ENCODE data around the gene UGT1A9. TPM values are rescaled to one million over a fixed set of nuclear protein-coding genes. Genes with fewer than 3 reads are reported as not detected.

The UGT1A9 gene
- polyA plus RNA-seq, 1 donor (not counting 4 experiments of a cell fraction or from before 2014, with no cell fraction given) = not detected

GRCh38 chr2:233807966-233808935 is 136.6 kb downstream of the UGT1A9 start:
- FAIRE-seq (no peak), DNase-seq (ENCODE audit: low read depth, low spot score) (no peak)
- Histone ChIP-seq H3K4me1 (ENCODE audit: control insufficient read depth, extremely low read depth, insufficient read depth, low read length) (no peaks in the 10 kb centered on the region), H3K4me2 (ENCODE audit: control insufficient read depth, extremely low read depth, insufficient read depth, low read depth, low read length) (no peak overlapping the region), H3K27ac (ENCODE audit: control insufficient read depth, insufficient read depth, low read length) (no peak overlapping the region), H3K27me3 (ENCODE audit: control insufficient read depth, extremely low read depth, insufficient read depth, low read length) (peaks cover 18% of the 10 kb centered on the region), H3K9me3 (ENCODE audit: control insufficient read depth, low read depth, low read length) (no peaks in the 10 kb centered on the region), H3K79me2 (ENCODE audit: control insufficient read depth, insufficient read depth, low read length) (no peaks in the 10 kb centered on the region), H3K36me3 (ENCODE audit: control insufficient read depth in 2 of 2, extremely low read depth in 1 of 2, insufficient read depth in 2 of 2, low read length in 2 of 2) (no peaks in the 10 kb centered on the region), H3K9me1 (ENCODE audit: control insufficient read depth, extremely low read depth, insufficient read depth, low read length) (no peaks in the 10 kb centered on the region), H3K9ac (ENCODE audit: control insufficient read depth, extremely low read depth, insufficient read depth, low read length) (no peak overlapping the region), H3K4me3 (ENCODE audit: control insufficient read depth in 2 of 3, extremely low read depth in 1 of 3, insufficient read depth in 2 of 3, low read depth in 1 of 3, low read length in 3 of 3) (no peak overlapping the region), H4K20me1 (ENCODE audit: control insufficient read depth, extremely low read depth, insufficient read depth, low read length) (no peaks in the 10 kb centered on the region), H2AFZ (ENCODE audit: control insufficient read depth, low read length) (no peak overlapping the region)
- no peak for TF ChIP-seq CTCF (optimal IDR thresholded peaks at IDR 0.05 in 1 of 3, IDR thresholded peaks at IDR 0.05 in 1 of 3, conservative IDR thresholded peaks at IDR 0.05 in 1 of 3; ENCODE audit: extremely low read depth in 1 of 3, insufficient read depth in 2 of 3, low read length in 3 of 3)
- no peak for TF ChIP-seq EZH2 (IDR thresholded peaks at IDR 0.05; ENCODE audit: low read length)
- dilution Hi-C loops (cut with MboI; ENCODE audit: extremely low pct_ligation_motif_present, low sequenced_read_pairs) = no loop called here

- Histone ChIP-seq H3K4me3 (ENCODE audit: control insufficient read depth in 2 of 3, extremely low read depth in 1 of 3, insufficient read depth in 2 of 3, low read depth in 1 of 3, low read length in 3 of 3) (no peak overlapping the region), H3K27me3 (ENCODE audit: control insufficient read depth, extremely low read depth, insufficient read depth, low read length) (peaks cover 8% of the 10 kb centered on the region), H2AFZ (ENCODE audit: control insufficient read depth, low read length) (no peak overlapping the region), H3K27ac (ENCODE audit: control insufficient read depth, insufficient read depth, low read length) (no peak overlapping the region), H3K4me2 (ENCODE audit: control insufficient read depth, extremely low read depth, insufficient read depth, low read depth, low read length) (no peak overlapping the region), H3K9me3 (ENCODE audit: control insufficient read depth, low read depth, low read length) (no peaks in the 10 kb centered on the region), H3K4me1 (ENCODE audit: control insufficient read depth, extremely low read depth, insufficient read depth, low read length) (no peaks in the 10 kb centered on the region), H4K20me1 (ENCODE audit: control insufficient read depth, extremely low read depth, insufficient read depth, low read length) (no peaks in the 10 kb centered on the region), H3K79me2 (ENCODE audit: control insufficient read depth, insufficient read depth, low read length) (no peaks in the 10 kb centered on the region), H3K36me3 (ENCODE audit: control insufficient read depth in 2 of 2, extremely low read depth in 1 of 2, insufficient read depth in 2 of 2, low read length in 2 of 2) (no peaks in the 10 kb centered on the region), H3K9ac (ENCODE audit: control insufficient read depth, extremely low read depth, insufficient read depth, low read length) (no peak overlapping the region), H3K9me1 (ENCODE audit: control insufficient read depth, extremely low read depth, insufficient read depth, low read length) (no peaks in the 10 kb centered on the region)
- FAIRE-seq (no peak), DNase-seq (ENCODE audit: low read depth, low spot score) (no peak)
- dilution Hi-C loops (cut with MboI; ENCODE audit: extremely low pct_ligation_motif_present, low sequenced_read_pairs) = no loop called here
- TF ChIP-seq CTCF (optimal IDR thresholded peaks at IDR 0.05 in 1 of 3, IDR thresholded peaks at IDR 0.05 in 1 of 3, conservative IDR thresholded peaks at IDR 0.05 in 1 of 3; ENCODE audit: extremely low read depth in 1 of 3, insufficient read depth in 2 of 3, low read length in 3 of 3) (no peak), EZH2 (IDR thresholded peaks at IDR 0.05; ENCODE audit: low read length) (no peak)
Observed at GRCh38 chr2:233810385-233810784, 138.7 kb downstream of the UGT1A9 start.

All from keratinocyte (primary cell).